22Rv1 (cell line): Measurements from ENCODE around the gene TPST1.

Experiments used
- H3K27ac ChIP-seq: fragments of 450-650 bp; 2 replicates; pipeline ENCODE4 v1.5.1; 2017
- CTCF ChIP-seq: fragments of 450-650 bp; IDR thresholded peaks from 2 replicates; pipeline ENCODE4 v1.5.1; 2017; ENCODE audit warnings: mild to moderate bottlenecking
- ZFX ChIP-seq: fragments of 450-650 bp; IDR thresholded peaks from 2 replicates; pipeline ENCODE4 v1.6.1; 2017; ENCODE audit warnings: antibody characterized with exemption, borderline replicate concordance

The TPST1 gene

GRCh38 chr7:66239467-66239856 is 34.3 kb downstream of the TPST1 start:
- no peak overlapping the region for H3K27ac ChIP-seq
- TF ChIP-seq ZFX (no peak), CTCF (no peak)

GRCh38 chr7:66245008-66245407 is 39.9 kb downstream of the TPST1 start:
- no peak for TF ChIP-seq CTCF
- TF ChIP-seq ZFX = no peak

DNA sequence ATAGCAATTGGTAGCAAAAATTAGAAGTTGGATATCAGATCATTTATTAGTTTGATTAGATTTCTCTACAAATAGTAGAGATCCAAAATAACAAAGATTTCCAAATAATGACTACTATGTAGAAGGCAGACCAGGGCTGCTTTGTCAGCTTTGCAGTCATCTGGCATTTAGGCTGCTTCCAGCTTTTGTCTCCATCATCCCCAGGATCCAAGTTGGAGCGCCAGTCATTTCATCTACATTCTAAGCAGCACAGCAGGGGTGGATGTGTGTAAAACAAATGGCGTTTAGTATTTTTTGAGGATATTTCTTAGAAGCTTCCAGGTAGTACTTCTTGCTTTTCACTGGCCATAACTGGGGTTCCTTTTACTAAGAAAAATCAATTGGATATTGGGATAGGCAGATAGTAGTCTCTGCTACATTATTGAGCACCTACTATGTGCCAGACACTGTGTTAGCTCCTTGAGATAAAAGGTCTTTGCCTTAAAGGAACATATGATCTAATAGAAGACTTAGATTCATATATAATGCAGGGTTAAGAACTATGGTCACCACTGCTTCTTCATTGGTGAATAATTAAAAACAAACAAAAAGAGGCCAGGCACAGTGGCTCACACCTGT is 41.5 kb downstream of the TPST1 start:
- TF ChIP-seq ZFX = no peak
- no peak for TF ChIP-seq CTCF
- no peak overlapping the region for H3K27ac ChIP-seq

More at GRCh38 chr7:66245008-66245407, 39.9 kb downstream of the TPST1 start:
- H3K27ac ChIP-seq = no peak overlapping the region

GRCh38 chr7:66247380-66248078 is 42.4 kb downstream of the TPST1 start:
- no peak overlapping the region for H3K27ac ChIP-seq

GRCh38 chr7:66250711-66251110 is 45.6 kb downstream of the TPST1 start:
- no peak overlapping the region for H3K27ac ChIP-seq
- TF ChIP-seq ZFX (no peak), CTCF (no peak)

More at GRCh38 chr7:66247380-66248078, 42.4 kb downstream of the TPST1 start:
- TF ChIP-seq ZFX (no peak), CTCF (no peak)

- H3K27ac ChIP-seq = no peak overlapping the region
- TF ChIP-seq ZFX = no peak
- no peak for TF ChIP-seq CTCF
Observed at GRCh38 chr7:66255534-66256100, 50.5 kb downstream of the TPST1 start.

DNA sequence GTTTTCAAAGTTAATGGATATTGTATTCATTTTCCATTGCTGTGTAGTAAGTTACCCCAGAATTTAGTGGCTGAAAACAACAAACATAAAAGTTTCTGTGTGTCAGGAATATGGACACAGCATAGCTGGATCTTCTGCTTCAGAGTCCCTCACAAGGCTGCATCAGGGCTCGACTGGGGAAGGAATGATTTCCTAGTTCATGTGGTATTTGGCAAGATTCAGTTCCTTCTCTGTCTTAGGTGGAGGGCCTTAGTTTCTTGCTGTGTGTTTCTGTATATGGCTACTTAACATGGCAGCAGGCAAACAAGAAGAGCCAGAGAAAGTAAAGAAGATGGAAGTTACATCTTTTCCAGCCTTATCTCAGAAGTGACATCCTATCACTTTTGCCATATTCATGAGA is 51.1 kb downstream of the TPST1 start:
- TF ChIP-seq ZFX (no peak), CTCF (no peak)
- H3K27ac ChIP-seq = no peak overlapping the region
